ENCODE data around the gene AREL1.

The AREL1 gene

GRCh38 chr14:74697011-74697410 is 15.9 kb downstream of the AREL1 start:
- no peak for DNase-seq

- peak; percentile 0 for DNase-seq
These were observed 17.5 kb downstream of the AREL1 start for GRCh38 chr14:74695406-74695805.

DNA sequence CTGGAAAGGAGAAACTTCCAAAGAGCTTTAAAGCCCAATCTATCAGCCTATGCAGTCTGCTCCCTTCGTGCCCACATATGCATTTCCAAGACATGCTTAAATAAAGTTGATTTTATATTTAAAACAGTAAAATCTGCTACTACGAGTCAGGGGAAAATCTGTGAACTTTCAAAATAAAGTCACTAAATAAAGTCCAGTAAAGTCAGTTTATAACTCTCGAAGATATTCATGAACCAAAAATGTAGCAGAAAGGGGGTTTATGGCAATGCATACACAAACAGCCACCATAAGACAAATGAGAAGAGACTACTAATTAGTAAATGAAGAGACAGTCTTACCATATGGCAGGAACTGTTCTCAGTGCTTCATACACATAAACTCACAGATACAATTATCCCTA is 19.7 kb downstream of the AREL1 start:
- DNase-seq, result no peak

DNA sequence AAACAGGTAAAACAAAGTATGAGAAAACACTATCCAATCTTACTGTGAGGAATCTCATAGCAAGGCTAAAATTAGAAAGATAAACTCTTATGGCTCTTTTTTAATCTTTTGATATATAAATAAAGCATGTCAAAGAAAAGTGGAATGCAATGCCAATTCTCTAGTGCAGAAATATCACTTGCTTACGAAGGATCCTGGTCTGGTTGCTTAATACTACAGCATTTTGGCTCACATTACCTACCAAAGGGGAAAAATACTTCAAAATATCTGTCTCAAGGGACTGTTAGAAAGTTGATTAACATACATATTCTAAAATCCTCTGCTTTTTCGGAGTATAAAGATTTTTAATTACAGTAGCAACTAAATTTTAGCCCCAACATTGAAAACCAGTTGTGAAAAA is 21.4 kb downstream of the AREL1 start:
- no peak for DNase-seq

DNA sequence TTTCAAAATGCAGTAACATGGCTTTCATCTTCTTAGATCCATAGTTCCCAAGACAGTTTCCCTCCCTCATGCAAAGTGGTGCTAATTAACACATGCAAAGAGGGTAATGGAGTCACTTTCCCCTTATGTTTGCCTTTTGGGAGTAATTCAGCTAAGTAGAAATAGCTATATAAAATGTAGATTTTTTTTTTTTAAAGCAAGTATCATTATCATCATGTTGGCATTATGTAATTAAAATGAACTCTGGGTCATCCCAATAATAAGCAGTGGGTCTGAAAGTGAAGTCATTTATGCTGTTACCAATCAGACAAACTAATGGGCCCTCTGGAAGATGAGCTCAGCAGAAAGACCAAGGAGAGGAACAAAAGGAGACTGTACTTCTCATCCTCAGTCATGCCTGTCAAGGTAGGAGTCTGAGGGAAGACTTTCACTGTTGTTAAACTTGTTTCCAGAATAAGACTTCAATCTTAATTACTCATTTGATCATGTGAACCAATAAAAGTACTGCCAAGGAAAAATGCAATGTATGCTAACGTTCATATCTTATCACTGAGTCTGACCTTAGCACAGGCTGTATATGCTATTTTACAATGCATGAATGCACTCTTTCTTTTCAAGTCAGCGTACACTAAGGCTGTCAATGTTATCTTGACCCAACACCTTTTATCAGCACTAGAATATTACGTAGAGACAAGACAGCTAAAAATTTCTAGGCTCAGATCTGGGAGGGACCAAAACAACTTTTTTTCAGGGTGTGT is 26.8 kb downstream of the AREL1 start:
- no peak for DNase-seq

DNA sequence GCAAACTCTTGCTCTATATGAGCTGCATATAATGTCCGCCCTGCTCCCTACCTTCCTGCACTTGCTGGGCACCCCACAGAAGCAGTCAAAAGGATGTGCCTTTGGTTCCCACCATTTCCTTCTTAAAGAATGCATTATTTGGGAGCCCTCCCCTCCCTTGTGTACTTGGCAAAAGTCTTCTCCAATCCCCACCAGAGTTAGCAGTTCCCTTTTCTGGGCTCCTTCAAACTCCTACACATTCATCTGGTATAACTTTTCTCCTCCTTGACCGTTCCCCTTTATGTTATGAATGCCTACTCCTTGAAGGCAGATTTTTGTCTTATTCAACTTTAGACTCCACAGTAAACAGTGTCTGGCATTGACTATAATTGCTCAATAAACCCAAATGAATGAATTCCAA is 27.8 kb downstream of the AREL1 start:
- DNase-seq, result peak; percentile 41

DNA sequence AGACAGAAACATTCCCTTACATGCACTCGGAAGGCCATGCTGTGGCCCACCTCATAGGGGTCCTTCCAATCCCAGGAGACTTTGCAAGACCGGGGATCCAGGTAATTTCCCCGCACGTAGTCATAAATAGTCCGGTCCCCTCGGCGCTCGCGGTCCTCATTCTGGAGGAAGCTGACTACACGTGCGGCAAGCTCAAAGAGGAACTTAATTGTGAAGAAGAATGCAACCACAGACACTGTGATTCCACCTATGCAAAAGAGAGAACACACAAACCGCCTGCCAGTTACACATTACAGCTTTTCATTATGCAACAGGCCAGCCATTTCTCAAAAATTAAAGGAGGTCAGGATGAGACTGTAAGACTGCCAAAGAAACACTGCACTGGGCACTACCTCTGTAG is 28.4 kb downstream of the AREL1 start:
- peak; percentile 89 for DNase-seq

DNA sequence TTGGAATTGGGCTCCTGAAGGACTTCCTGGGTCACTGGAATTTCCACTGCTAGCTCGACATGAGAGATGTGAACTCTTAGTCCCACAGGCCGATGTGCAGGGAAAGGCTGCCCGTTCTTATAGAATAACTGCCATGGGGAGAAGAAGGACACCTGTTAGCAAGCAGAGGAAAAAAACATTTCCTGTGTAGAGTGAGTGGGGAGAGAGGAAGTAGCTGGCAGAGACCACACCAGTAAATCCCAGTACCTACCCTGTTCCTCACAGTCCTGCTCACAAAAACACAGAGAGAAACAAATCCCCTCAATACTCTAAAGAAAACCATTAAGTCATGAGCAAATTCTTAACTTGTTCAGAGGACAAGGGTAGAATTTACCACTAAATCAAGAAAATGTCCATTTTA is 29.5 kb downstream of the AREL1 start:
- peak; percentile 64 for DNase-seq

DNA sequence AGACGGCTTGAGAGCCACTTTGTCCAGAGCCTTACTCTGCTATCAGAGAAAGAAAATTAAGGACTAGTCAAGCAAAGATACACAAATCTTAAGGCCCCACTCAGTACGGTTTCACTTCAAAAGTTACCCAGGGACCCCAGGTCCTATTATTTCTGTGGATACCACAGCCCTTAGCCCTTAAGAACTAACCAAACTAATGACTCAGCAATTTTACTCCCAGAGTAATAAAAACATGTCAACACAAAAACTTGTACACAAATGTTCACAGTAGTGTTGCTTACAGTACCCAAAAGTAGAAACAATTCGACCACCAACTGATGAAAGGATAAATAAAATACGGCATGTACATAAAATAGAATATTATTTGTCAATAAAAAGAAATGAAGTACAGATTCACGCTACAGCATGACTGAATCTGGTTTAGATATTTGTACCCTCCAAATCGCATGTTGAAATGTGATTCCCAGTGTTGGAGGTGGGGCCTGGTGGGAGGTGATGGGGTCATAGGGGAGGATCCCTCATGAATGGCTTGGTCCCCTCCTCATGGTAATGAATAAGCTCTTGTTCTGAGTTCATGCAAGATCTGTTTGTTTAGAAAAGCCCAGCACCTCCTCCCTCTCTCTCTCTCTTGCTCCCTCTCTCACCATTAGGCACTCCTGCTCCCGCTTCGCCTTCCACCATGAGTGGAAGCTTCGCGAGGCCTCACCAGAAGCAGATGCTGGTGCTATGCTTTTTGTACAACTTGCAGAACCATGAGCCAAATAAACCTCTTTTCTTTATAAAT is 30.5 kb downstream of the AREL1 start:
- no peak for DNase-seq

DNA sequence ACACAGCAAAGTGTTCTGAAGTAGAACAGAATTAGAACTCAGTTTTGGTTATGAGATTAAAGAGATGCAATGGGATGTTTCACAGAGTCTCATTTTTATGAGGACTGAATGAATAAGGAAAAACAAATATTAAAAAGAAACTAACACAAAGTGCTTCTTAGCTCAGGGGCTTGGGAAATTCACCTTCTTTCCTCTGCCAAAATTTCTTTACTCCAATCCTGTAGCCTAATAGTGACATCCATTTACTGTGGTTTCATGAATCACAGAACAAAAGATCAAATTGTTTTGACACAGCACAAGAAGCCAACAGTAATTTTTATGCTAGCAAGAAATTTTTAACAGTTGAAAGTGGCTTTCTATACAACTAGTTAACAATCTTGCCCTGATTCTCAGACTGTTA is 37.7 kb downstream of the AREL1 start:
- no peak for DNase-seq

DNA sequence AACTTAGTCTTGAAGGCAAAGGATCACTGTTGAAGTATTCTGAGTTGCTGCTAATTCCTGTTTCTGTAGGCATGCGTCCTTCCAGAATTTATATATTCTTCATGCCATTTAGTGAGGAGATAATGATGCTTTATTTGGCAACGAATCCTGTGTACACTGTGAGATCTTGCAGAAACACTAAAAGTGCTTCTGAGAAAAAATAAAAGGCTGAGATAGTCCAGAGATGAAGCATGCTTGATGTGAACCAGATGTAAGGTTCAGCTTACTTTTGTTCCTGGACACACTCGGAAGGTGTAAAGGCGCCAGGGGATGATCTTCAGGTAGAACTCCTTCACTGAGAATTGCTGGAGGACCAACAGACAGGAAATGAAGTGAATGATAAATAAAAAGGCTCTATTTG is 39.1 kb downstream of the AREL1 start:
- DNase-seq, result no peak

DNA sequence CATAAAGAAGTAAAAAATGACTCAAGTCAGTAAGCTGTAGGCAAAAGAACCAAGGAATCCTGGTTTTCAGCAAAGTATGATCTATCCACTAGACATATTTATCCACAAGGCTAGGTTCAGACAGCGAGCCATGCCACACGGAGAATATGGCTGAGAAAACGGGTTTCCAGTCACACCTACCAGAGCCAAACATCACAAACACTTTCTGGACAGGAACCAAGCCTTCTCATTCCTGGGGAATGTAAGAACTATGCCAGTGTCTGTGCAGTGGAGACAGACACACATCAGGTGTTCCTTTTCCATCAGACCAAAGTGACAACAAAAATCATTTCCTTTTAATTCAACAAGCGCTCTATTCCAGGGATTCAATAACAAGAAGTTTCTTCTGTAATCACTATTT is 41.1 kb downstream of the AREL1 start:
- DNase-seq, result no peak

- DNase-seq, result no peak
These were observed 42.0 kb downstream of the AREL1 start for GRCh38 chr14:74670726-74671411.

DNA sequence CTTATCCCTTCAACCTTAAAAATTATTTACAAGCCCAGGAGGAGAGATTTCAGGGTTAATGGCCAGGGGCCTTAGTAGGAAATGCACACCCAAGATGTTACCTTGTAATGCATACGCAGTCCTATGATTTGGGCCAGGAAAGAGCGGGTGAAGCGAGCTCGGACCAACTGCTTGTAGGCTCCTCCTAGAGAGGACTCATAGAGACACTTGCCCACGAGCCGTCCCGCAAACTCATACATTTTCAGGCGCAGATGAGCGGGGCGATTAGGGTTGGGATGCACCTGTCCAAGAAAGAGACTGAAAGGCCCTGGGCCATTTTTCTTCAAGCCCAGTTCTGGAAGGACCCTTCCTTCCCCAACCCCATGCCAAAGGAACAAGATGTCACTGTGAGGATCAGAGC is 43.0 kb downstream of the AREL1 start:
- no peak for DNase-seq

- no peak for DNase-seq
These were observed 43.6 kb downstream of the AREL1 start for GRCh38 chr14:74669256-74669655.

DNA sequence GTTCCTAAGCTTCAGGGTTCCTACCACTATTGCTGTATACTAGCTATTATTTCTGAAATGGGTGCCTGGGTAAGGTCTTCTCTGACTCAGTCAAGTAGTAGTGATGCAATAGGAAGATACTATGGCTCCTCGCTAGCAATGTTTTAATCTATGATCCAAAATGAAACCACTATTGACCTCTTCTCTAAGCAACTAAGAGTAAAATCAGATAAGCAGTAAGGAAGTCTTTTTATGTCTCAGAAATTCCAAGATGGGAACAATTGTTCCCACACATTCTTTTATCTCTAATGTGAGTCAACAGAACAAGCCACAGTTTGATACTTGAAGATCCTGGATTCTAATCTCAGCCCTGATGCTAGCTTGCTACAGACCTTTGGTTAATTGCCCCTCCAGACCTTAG is 45.1 kb downstream of the AREL1 start:
- no peak for DNase-seq

GRCh38 chr14:74664717-74665116 is 48.2 kb downstream of the AREL1 start:
- no peak for DNase-seq

DNA sequence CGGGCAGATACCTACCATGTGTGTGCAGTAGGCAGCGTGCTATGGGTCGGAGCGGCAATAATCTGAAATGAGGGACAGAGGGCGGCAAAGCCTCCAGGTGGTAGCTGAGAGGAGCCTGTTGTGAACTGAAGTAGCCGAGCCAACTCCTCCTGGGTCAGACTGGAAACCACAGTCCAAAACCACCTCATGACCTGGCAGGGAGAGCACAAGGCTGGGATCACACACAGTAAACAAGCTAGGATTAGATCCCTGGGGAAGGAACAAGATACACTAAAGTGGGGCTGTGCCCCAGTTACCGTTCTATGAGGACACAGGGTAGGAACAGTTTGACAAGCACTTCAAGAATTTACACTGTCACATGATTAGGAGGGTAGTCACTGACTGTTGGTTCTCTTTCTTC is 49.0 kb downstream of the AREL1 start:
- no peak for DNase-seq

DNA sequence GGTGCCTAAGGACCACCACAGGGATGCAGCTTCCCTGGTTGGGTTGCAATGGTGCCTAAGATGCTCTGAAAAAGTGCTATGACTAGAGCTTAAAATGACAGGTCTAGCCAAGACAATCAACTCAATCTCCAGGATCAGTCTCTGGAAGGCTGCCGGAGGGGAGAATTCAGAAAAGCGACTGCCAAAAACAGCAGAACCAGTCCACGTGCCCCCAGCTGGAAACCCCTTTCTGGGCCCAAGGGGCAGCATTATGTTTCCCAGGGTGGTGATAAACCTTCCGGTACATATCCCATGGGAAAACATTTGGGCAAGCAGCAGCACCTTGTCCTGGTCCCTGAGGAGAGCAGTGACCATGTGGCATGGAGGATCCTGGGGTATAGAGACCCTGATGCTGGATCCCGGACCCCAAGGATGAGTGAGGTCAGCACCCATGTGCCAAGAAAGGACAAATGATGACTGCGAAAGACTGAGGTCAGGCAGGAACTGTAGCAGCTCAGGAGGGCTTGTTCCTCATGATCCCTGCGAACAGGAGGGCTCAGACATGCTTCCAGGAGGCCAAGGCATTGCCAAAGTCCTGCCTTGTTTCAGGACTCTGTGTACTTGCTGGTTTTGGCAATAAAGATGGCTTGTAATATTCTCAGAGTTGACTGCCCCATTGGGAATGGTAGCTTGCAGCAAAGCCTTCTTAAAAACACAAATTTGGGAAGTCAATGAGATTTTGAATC is 51.0 kb downstream of the AREL1 start:
- DNase-seq, result no peak

DNA sequence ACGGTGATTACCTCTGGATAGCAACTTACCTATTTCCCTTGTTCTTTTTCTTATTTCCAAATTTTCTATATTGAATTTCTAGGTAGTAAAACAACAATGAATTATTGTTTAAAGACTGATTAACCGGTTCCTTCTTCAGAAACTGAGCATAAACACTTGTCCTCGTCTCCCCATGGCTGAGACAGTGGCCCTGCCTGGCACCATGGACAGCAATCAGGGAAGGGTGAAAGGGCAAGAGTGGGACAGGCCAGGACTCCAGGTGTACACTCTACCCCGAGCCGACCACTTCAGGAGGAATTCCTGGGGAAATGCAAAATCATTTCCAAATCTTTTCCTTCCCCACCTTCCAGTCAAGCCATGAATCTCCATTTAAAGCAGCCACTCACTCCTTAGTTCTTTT is 52.0 kb downstream of the AREL1 start:
- DNase-seq, result no peak

DNA sequence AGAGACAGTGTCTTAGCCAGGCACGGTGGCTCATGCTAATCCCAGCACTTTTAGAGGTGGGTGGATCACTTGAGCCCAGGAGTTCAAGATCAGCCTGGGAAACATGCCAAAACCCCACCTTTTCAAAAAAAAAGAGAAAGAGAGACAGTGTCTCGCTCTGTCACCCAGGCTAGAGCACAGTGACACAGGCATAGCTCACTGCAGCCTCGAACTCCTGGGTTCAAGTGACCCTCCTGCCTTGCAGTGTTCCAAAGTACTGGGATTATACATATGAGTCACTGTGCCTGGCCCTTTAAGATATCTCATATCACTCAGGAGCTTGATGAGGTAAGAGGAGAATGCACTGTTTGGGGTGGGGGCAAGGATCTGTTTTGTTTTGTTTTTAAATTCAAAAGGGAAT is 52.7 kb downstream of the AREL1 start:
- no peak for DNase-seq

DNA sequence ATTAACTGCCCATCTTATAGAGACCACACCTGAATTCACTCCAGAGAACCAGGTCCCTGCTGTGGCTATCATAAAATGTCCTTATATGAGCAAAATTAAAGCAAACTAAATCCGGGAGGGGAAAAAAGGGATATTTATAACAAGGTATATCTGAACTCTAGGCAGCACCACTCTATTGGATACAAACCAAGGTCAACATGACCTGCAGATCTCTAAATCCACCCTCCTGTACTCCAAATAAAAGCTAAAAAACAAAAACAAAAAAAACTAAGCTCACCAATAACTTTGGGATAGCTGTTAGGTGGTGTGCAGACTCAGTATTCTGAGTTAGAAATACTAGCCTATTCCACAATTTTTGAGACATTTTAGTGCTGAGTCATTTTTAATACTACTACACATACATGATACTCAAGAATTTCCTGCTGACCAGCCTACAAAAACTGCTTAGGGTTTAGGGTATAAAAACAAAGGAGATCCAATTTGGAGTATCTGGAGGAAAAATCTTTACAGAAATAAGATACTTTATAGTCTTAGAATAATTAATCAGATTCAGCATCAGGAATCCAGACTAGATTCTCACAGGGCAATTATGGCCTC is 54.2 kb downstream of the AREL1 start:
- no peak for DNase-seq

GRCh38 chr14:74656964-74657363 is 55.9 kb downstream of the AREL1 start:
- DNase-seq, result no peak

Measured in GF-D8 (cell line).